Measurements from ENCODE around the gene GPBAR1. TPM values are rescaled to one million over a fixed set of nuclear protein-coding genes. Genes with fewer than 3 reads are reported as not detected.
A peak's percentile ranks its signal among the peaks of the same experiment; 100 is the strongest.

GPBAR1 gene
- total and polyA plus RNA-seq, 5 donors from 2014 or later = 1.2 TPM; not detected in 4

- DNase-seq (no peak), ATAC-seq (ENCODE audit: low read depth in 2 of 2) (no peak)
- Mint-ChIP-seq H3K4me3 (no peak overlapping the region), H3K36me3 (peaks cover 39% of the 10 kb centered on the region), H3K27me3 (no peaks in the 10 kb centered on the region), H3K27ac (peak overlapping the region in 2 of 3 donors; percentile 77 to 86), H3K4me1 (peaks cover 4 to 34% (median 25%) of the 10 kb centered on the region in 4 donors), H3K9me3 (no peaks in the 10 kb centered on the region)
- no peaks in the 10 kb centered on the region for H3K9me3 ChIP-seq (ENCODE audit: control insufficient read depth in 2 of 2, low read length in 2 of 2)
- peaks cover 6% of the 10 kb centered on the region for H3K4me1 ChIP-seq (ENCODE audit: control insufficient read depth, insufficient read depth, low read length, poor library complexity, severe bottlenecking)
- no peak overlapping the region for H3K4me3 ChIP-seq (ENCODE audit: low read depth, low read length)
- H3K27ac ChIP-seq (ENCODE audit: insufficient read depth, low read length, poor library complexity, severe bottlenecking) = no peak overlapping the region
- H3K36me3 ChIP-seq (ENCODE audit: control insufficient read depth, insufficient read depth, low read length) = peaks cover 96% of the 10 kb centered on the region
- H3K27me3 ChIP-seq (ENCODE audit: control insufficient read depth, insufficient read depth, low read length) = no peaks in the 10 kb centered on the region
Measured at GRCh38 chr2:218244665-218245064, 16.1 kb upstream of the GPBAR1 start.

GRCh38 chr2:218245214-218245613 lies 15.6 kb upstream of the GPBAR1 start:
- no peaks in the 10 kb centered on the region for H3K27me3 ChIP-seq (ENCODE audit: control insufficient read depth, insufficient read depth, low read length)
- H3K4me3 Mint-ChIP-seq = no peak overlapping the region
- peaks cover 6% of the 10 kb centered on the region for H3K4me1 ChIP-seq (ENCODE audit: control insufficient read depth, insufficient read depth, low read length, poor library complexity, severe bottlenecking)
- ATAC-seq (ENCODE audit: low read depth in 2 of 2) (no peak), DNase-seq (no peak)
- no peaks in the 10 kb centered on the region for H3K9me3 Mint-ChIP-seq
- H3K36me3 Mint-ChIP-seq = peaks cover 45% of the 10 kb centered on the region
- no peaks in the 10 kb centered on the region for H3K9me3 ChIP-seq (ENCODE audit: control insufficient read depth in 2 of 2, low read length in 2 of 2)
- H3K36me3 ChIP-seq (ENCODE audit: control insufficient read depth, insufficient read depth, low read length) = peaks cover 98% of the 10 kb centered on the region
- H3K27ac Mint-ChIP-seq = peak overlapping the region in 1 of 3 donors; percentile 77
- no peaks in the 10 kb centered on the region for H3K27me3 Mint-ChIP-seq
- peaks cover 4 to 38% (median 26%) of the 10 kb centered on the region in 4 donors for H3K4me1 Mint-ChIP-seq
- no peak overlapping the region for H3K27ac ChIP-seq (ENCODE audit: insufficient read depth, low read length, poor library complexity, severe bottlenecking)
- H3K4me3 ChIP-seq (ENCODE audit: low read depth, low read length) = no peak overlapping the region

- Histone ChIP-seq H3K27me3 (ENCODE audit: control insufficient read depth, insufficient read depth, low read length) (no peaks in the 10 kb centered on the region), H3K9me3 (ENCODE audit: control insufficient read depth in 2 of 2, low read length in 2 of 2) (no peaks in the 10 kb centered on the region), H3K4me1 (ENCODE audit: control insufficient read depth, insufficient read depth, low read length, poor library complexity, severe bottlenecking) (no peaks in the 10 kb centered on the region), H3K4me3 (ENCODE audit: low read depth, low read length) (no peak overlapping the region), H3K27ac (ENCODE audit: insufficient read depth, low read length, poor library complexity, severe bottlenecking) (peak overlapping the region; percentile 15), H3K36me3 (ENCODE audit: control insufficient read depth, insufficient read depth, low read length) (peaks cover 99% of the 10 kb centered on the region)
- no peak for ATAC-seq (ENCODE audit: low read depth in 2 of 2)
- Mint-ChIP-seq H3K9me3 (no peaks in the 10 kb centered on the region), H3K4me1 (peaks cover 0 to 10% (median 5%) of the 10 kb centered on the region in 4 donors), H3K27ac (peak overlapping the region in 1 of 3 donors; percentile 69), H3K4me3 (no peak overlapping the region), H3K36me3 (peaks cover 48% of the 10 kb centered on the region), H3K27me3 (no peaks in the 10 kb centered on the region)
- DNase-seq = no peak
Measured at GRCh38 chr2:218249691-218250090, 11.1 kb upstream of the GPBAR1 start.

GRCh38 chr2:218252509-218253231 lies 8.1 kb upstream of the GPBAR1 start:
- H3K4me3 Mint-ChIP-seq = no peak overlapping the region
- peak overlapping the region in 1 of 3 donors; percentile 46 for H3K27ac Mint-ChIP-seq
- Histone ChIP-seq H3K4me3 (ENCODE audit: low read depth, low read length) (no peak overlapping the region), H3K27me3 (ENCODE audit: control insufficient read depth, insufficient read depth, low read length) (no peaks in the 10 kb centered on the region), H3K36me3 (ENCODE audit: control insufficient read depth, insufficient read depth, low read length) (peaks cover 85% of the 10 kb centered on the region), H3K9me3 (ENCODE audit: control insufficient read depth in 2 of 2, low read length in 2 of 2) (no peaks in the 10 kb centered on the region), H3K27ac (ENCODE audit: insufficient read depth, low read length, poor library complexity, severe bottlenecking) (no peak overlapping the region), H3K4me1 (ENCODE audit: control insufficient read depth, insufficient read depth, low read length, poor library complexity, severe bottlenecking) (peaks cover 5% of the 10 kb centered on the region)
- DNase-seq (no peak), ATAC-seq (ENCODE audit: low read depth in 2 of 2) (no peak)
- peaks cover 51% of the 10 kb centered on the region for H3K36me3 Mint-ChIP-seq
- H3K27me3 Mint-ChIP-seq = no peaks in the 10 kb centered on the region
- no peaks in the 10 kb centered on the region for H3K9me3 Mint-ChIP-seq
- H3K4me1 Mint-ChIP-seq = peaks cover 5 to 12% (median 10%) of the 10 kb centered on the region in 4 donors

GRCh38 chr2:218253232-218253625 lies 7.6 kb upstream of the GPBAR1 start:
- no peaks in the 10 kb centered on the region for H3K9me3 Mint-ChIP-seq
- no peak overlapping the region for H3K4me3 Mint-ChIP-seq
- H3K27ac Mint-ChIP-seq = no peak overlapping the region
- peaks cover 46% of the 10 kb centered on the region for H3K36me3 Mint-ChIP-seq
- H3K4me3 ChIP-seq (ENCODE audit: low read depth, low read length) = no peak overlapping the region
- no peaks in the 10 kb centered on the region for H3K27me3 ChIP-seq (ENCODE audit: control insufficient read depth, insufficient read depth, low read length)
- no peaks in the 10 kb centered on the region for H3K9me3 ChIP-seq (ENCODE audit: control insufficient read depth in 2 of 2, low read length in 2 of 2)
- H3K36me3 ChIP-seq (ENCODE audit: control insufficient read depth, insufficient read depth, low read length) = peaks cover 79% of the 10 kb centered on the region
- H3K27ac ChIP-seq (ENCODE audit: insufficient read depth, low read length, poor library complexity, severe bottlenecking) = no peak overlapping the region
- H3K4me1 ChIP-seq (ENCODE audit: control insufficient read depth, insufficient read depth, low read length, poor library complexity, severe bottlenecking) = peaks cover 6% of the 10 kb centered on the region
- no peaks in the 10 kb centered on the region for H3K27me3 Mint-ChIP-seq
- no peak for DNase-seq
- no peak for ATAC-seq (ENCODE audit: low read depth in 2 of 2)
- H3K4me1 Mint-ChIP-seq = peaks cover 5 to 15% (median 12%) of the 10 kb centered on the region in 4 donors

- H3K4me3 Mint-ChIP-seq = peak overlapping the region in 1 of 4 donors; percentile 6
- no peaks in the 10 kb centered on the region for H3K27me3 Mint-ChIP-seq
- peaks cover 6% of the 10 kb centered on the region for H3K4me1 ChIP-seq (ENCODE audit: control insufficient read depth, insufficient read depth, low read length, poor library complexity, severe bottlenecking)
- DNase-seq = no peak
- no peak overlapping the region for H3K27ac ChIP-seq (ENCODE audit: insufficient read depth, low read length, poor library complexity, severe bottlenecking)
- H3K4me3 ChIP-seq (ENCODE audit: low read depth, low read length) = no peak overlapping the region
- peaks cover 5 to 30% (median 15%) of the 10 kb centered on the region in 4 donors for H3K4me1 Mint-ChIP-seq
- H3K9me3 Mint-ChIP-seq = no peaks in the 10 kb centered on the region
- H3K27ac Mint-ChIP-seq = peak overlapping the region; percentile 16 to 35 (median 17)
- peaks cover 33% of the 10 kb centered on the region for H3K36me3 Mint-ChIP-seq
- no peaks in the 10 kb centered on the region for H3K9me3 ChIP-seq (ENCODE audit: control insufficient read depth in 2 of 2, low read length in 2 of 2)
- no peaks in the 10 kb centered on the region for H3K27me3 ChIP-seq (ENCODE audit: control insufficient read depth, insufficient read depth, low read length)
- no peak for ATAC-seq (ENCODE audit: low read depth in 2 of 2)
- peaks cover 57% of the 10 kb centered on the region for H3K36me3 ChIP-seq (ENCODE audit: control insufficient read depth, insufficient read depth, low read length)
Measured at GRCh38 chr2:218255446-218255845, 5.4 kb upstream of the GPBAR1 start.

GRCh38 chr2:218256612-218257350 lies 4.0 kb upstream of the GPBAR1 start:
- Mint-ChIP-seq H3K4me1 (peaks cover 5 to 30% (median 15%) of the 10 kb centered on the region in 4 donors), H3K4me3 (peak overlapping the region in 1 of 4 donors; percentile 47), H3K27ac (peak overlapping the region; percentile 82 to 95 (median 92)), H3K36me3 (peaks cover 26% of the 10 kb centered on the region), H3K9me3 (no peaks in the 10 kb centered on the region), H3K27me3 (no peaks in the 10 kb centered on the region)
- ATAC-seq (ENCODE audit: low read depth in 2 of 2) (no peak), DNase-seq (peak in 1 of 3 donors; percentile 18)
- Histone ChIP-seq H3K36me3 (ENCODE audit: control insufficient read depth, insufficient read depth, low read length) (peaks cover 44% of the 10 kb centered on the region), H3K27ac (ENCODE audit: insufficient read depth, low read length, poor library complexity, severe bottlenecking) (peak overlapping the region; percentile 73), H3K4me3 (ENCODE audit: low read depth, low read length) (no peak overlapping the region), H3K9me3 (ENCODE audit: control insufficient read depth in 2 of 2, low read length in 2 of 2) (no peaks in the 10 kb centered on the region), H3K4me1 (ENCODE audit: control insufficient read depth, insufficient read depth, low read length, poor library complexity, severe bottlenecking) (peaks cover 6% of the 10 kb centered on the region), H3K27me3 (ENCODE audit: control insufficient read depth, insufficient read depth, low read length) (no peaks in the 10 kb centered on the region)

All from CD4-positive, CD25-positive, alpha-beta regulatory T cell (primary cell).